ENCODE results near the gene RND2.

The RND2 gene

DNA sequence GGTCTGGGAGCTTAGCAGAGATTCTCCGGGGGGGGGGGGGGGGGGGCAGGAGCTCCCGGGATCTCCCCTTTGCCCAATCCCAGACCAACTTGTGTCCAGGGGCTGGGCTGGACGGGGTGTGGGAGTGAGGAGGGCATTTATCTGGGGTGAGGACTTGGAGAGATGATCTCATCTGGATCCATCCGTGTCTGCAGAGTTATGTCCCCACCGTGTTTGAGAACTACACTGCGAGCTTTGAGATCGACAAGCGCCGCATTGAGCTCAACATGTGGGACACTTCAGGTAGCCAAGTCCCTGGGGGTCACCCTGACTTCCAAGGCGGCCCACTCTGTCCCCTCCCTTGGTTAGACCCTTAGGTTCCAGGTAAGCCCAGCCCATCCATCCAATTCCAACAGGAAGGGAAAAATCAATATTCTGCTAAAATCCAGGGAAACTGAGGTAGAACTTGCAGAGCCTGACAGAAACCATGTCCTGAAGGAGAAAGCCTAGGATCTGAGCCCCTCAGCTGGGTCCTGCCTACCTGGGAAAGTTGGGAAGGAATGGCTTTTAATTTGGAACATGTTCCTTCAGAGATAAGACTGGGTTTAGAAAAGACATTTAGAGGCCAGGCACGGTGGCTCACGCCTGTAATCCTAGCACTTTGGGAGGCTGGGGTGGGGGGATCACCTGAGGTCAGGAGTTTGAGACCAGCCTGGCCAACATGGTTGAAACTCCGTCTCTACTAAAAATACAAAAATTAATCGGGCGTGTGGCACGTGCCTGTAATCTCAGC, 921 bp downstream of the RND2 start:
- TF ChIP-seq, protein P1, sequence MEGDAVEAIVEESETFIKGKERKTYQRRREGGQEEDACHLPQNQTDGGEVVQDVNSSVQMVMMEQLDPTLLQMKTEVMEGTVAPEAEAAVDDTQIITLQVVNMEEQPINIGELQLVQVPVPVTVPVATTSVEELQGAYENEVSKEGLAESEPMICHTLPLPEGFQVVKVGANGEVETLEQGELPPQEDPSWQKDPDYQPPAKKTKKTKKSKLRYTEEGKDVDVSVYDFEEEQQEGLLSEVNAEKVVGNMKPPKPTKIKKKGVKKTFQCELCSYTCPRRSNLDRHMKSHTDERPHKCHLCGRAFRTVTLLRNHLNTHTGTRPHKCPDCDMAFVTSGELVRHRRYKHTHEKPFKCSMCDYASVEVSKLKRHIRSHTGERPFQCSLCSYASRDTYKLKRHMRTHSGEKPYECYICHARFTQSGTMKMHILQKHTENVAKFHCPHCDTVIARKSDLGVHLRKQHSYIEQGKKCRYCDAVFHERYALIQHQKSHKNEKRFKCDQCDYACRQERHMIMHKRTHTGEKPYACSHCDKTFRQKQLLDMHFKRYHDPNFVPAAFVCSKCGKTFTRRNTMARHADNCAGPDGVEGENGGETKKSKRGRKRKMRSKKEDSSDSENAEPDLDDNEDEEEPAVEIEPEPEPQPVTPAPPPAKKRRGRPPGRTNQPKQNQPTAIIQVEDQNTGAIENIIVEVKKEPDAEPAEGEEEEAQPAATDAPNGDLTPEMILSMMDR (IDR thresholded peaks at IDR 0.05; ENCODE audit: insufficient read depth, low read length, missing control alignments) = no peak
- no peak overlapping the region; the same call in 1 of the 2 replicates for H3K4me3 ChIP-seq (ENCODE audit: low read depth, low read length)
- ChIA-PET POLR2A (interaction anchor here (0.8 kb wide), 1 partner anchor 17 kb away, joined by 3 read pairs; no protein-coding TSS in a partner anchor), CTCF (interaction anchor here (1.0 kb wide), 1 partner anchor 10 kb away, joined by 3 read pairs; no protein-coding TSS in a partner anchor)
- no peak for DNase-seq (ENCODE audit: low read depth, low spot score)

DNA sequence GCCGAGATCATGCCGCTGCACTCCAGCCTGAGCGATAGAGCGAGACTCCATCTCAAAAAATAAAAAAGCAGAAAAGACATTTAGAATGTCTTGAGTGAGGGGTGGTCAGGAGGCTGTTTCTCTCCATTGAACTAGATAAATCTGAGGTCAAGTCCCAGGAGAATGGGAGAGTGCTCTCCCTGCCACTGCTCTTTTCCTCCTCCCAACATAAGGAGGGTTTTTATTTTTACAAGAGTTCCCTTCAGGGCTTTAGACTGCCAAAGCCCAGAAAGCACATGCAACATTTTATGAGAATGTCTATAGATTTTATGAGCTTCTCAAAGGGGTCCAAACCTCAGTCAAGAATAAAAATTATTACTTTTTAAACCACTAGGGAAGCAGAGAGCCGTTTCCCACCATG, 1.6 kb downstream of the RND2 start:
- no peak for DNase-seq (ENCODE audit: low read depth, low spot score)
- POLR2A ChIA-PET = no interaction called here
- TF ChIP-seq, protein P1 (IDR thresholded peaks at IDR 0.05; ENCODE audit: insufficient read depth, low read length, missing control alignments) = no peak
- no peak overlapping the region for H3K4me3 ChIP-seq (ENCODE audit: low read depth, low read length)
- CTCF ChIA-PET = interaction anchor here (1.0 kb wide), 1 partner anchor 9 kb away, joined by 3 read pairs; no protein-coding TSS in a partner anchor

DNA sequence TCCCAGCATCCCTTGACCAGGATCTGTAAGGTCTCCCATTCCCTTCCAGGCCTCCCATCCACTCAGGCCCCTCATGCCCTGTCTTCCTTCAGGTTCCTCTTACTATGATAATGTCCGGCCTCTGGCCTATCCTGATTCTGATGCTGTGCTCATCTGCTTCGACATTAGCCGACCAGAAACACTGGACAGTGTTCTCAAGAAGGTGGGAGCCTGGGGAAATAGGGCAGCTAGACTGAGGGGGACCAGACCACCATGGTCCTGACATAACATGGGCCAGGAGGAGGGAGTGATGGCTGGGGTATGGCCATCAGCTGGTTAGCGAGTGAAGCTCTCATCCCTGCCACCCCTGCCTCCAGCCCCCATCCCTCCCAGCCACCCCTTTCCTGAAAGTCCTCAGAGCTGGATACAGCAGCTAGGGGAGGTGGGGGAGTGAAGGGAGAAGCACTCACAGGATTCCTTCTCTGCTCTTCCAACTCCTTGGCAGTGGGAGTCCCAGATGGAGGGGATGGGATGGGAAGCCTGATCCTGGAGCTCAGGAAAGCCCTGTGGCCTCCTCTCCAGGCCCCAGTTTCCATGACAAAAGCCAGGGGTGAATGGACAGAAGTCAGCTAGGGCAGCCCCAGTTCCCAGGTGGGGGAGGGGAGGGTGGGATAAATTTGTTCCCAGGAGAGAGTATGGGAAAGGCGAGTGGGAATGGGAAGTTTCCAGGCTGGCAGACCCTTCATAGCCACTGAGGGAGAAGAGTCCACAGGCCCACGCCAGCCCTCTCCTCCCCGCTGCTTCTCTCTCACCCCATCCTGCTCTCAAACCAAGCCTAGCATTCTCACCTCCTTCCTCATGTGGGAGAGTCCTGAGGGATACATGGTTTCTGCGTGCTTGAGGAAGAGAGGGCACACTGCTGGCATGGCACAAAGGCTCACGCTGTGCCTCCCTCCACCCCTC, 2.3 kb downstream of the RND2 start:
- H3K4me3 ChIP-seq (ENCODE audit: low read depth, low read length) = no peak overlapping the region
- no peak for DNase-seq (ENCODE audit: low read depth, low spot score)
- ChIA-PET CTCF (interaction anchor here (1.0 kb wide), 1 partner anchor 8 kb away, joined by 3 read pairs; no protein-coding TSS in a partner anchor), POLR2A (no interaction called here)
- TF ChIP-seq, protein P1 (IDR thresholded peaks at IDR 0.05; ENCODE audit: insufficient read depth, low read length, missing control alignments) = no peak

DNA sequence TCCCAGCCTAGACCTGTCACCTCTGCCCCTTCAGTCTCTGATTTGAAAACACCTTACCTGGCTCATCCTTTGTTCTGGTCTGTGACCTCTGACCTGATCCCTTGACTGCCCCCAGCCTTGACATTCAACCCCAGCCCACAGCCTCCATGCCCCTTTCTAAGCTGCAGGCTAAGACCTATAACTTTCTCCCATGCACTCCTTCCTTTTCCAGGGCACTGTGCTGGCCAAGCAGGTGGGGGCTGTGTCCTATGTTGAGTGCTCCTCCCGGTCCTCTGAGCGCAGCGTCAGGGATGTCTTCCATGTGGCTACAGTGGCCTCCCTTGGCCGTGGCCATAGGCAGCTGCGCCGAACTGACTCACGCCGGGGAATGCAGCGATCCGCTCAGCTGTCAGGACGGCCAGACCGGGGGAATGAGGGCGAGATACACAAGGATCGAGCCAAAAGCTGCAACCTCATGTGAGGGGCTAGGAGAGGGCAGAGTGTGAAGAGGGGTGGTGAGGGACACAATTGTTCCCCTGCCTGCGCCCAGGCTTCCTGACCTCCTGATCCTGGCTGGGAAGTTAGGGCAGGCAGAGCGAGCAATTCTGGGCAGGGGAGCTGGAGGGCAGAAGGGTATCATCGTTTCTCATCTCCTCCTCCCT, 3.3 kb downstream of the RND2 start:
- no peak for DNase-seq (ENCODE audit: low read depth, low spot score)
- H3K4me3 ChIP-seq (ENCODE audit: low read depth, low read length) = no peak overlapping the region
- ChIA-PET POLR2A (no interaction called here), CTCF (no interaction called here)
- TF ChIP-seq, protein P1 (IDR thresholded peaks at IDR 0.05; ENCODE audit: insufficient read depth, low read length, missing control alignments) = no peak

DNA sequence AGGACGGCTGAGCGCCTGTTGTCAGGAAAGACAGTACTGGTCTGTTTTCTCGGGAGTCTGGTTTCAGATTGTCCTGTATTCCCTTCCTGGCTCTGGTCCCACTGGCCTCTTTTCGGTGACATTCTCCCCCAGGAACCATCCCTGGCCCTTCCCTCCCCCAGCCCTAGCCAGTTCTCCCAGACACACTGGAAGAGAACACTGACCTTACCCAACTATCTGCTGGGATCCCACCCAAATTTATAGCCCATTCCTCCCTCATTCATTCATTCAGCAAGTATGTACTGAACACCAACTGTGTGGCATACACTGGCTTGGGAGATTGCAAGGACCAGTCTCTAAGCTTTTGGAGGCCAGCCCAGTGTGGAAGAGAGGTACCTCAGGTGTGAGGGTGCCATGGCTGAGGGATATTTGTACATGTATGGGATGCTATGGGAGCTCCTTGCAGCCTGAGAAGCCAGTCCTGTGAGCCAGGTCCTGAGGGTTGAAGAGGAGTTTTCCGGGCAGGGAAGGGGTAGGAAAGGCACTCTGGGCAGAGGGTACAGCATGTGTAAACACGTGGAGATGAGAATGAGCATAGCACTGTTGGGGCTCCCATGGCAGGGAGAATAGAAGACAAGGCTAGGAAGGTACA, 5.2 kb downstream of the RND2 start:
- no peak overlapping the region for H3K4me3 ChIP-seq (ENCODE audit: low read depth, low read length)
- POLR2A ChIA-PET = no interaction called here
- CTCF ChIA-PET = interaction anchor here (0.5 to 1.1 kb wide), 3 partner anchors 12 to 54 kb away, joined by 3 to 4 read pairs (median 3); no protein-coding TSS in a partner anchor
- TF ChIP-seq, protein P1 (IDR thresholded peaks at IDR 0.05; ENCODE audit: insufficient read depth, low read length, missing control alignments) = no peak
- no peak for DNase-seq (ENCODE audit: low read depth, low spot score)

Measured in AG04449 (cell line).